HG03097 (cell line): ENCODE data around the gene NLRP1.

Experiments used
- ATAC-seq: cut with Tn5 transposase; IDR thresholded peaks from one replicate; pipeline ENCODE4 v1.9.1; 2021; ENCODE audit not compliant: unreplicated experiment, low FRiP score

Gene NLRP1

GRCh38 chr17:5526821-5527598, 57.3 kb downstream of the NLRP1 start:
- ATAC-seq, result no peak

GRCh38 chr17:5523249-5523648, 61.1 kb downstream of the NLRP1 start:
- no peak for ATAC-seq

GRCh38 chr17:5522476-5522875, 61.8 kb downstream of the NLRP1 start:
- no peak for ATAC-seq

GRCh38 chr17:5516060-5516792, 68.1 kb downstream of the NLRP1 start:
- ATAC-seq, result no peak

- no peak for ATAC-seq
Observed at GRCh38 chr17:5514976-5515375, 69.3 kb downstream of the NLRP1 start.

GRCh38 chr17:5513628-5514027, 70.7 kb downstream of the NLRP1 start:
- no peak for ATAC-seq

- ATAC-seq, result no peak
Observed at GRCh38 chr17:5511401-5512225, 72.7 kb downstream of the NLRP1 start.

- no peak for ATAC-seq
Observed at GRCh38 chr17:5510771-5511170, 73.5 kb downstream of the NLRP1 start.

- no peak for ATAC-seq
Observed at GRCh38 chr17:5509482-5509881, 74.8 kb downstream of the NLRP1 start.

- no peak for ATAC-seq
Observed at GRCh38 chr17:5508810-5509209, 75.5 kb downstream of the NLRP1 start.

GRCh38 chr17:5506307-5506706, 78.0 kb downstream of the NLRP1 start:
- no peak for ATAC-seq

GRCh38 chr17:5502552-5502951, 81.8 kb downstream of the NLRP1 start:
- ATAC-seq, result no peak

- ATAC-seq, result no peak
Observed at GRCh38 chr17:5501685-5502084, 82.6 kb downstream of the NLRP1 start.

GRCh38 chr17:5500589-5501391, 83.5 kb downstream of the NLRP1 start:
- no peak for ATAC-seq

- ATAC-seq, result no peak
Observed at GRCh38 chr17:5500247-5500588, 84.1 kb downstream of the NLRP1 start.

GRCh38 chr17:5499476-5500231, 84.7 kb downstream of the NLRP1 start:
- ATAC-seq, result no peak

GRCh38 chr17:5492970-5493369, 91.3 kb downstream of the NLRP1 start:
- ATAC-seq, result no peak

- ATAC-seq, result no peak
Observed at GRCh38 chr17:5488752-5489151, 95.6 kb downstream of the NLRP1 start.

- ATAC-seq, result peak; percentile 65
Observed at GRCh38 chr17:5486206-5487124, 97.8 kb downstream of the NLRP1 start, which contains the start of gene MIS12. MIS12 (plus strand) TSS chr17:5486566; CDS start chr17:5488863, 2,297 bp downstream.
